HepG2 (cell line): ENCODE measurements around the gene MGMT.

Source experiments
- ATF3 ChIP-seq: sonication (generic); formaldehyde crosslinking; IDR thresholded peaks from 2 replicates; pipeline ENCODE4 v1.4.0; 2020; ENCODE audit warnings: missing genetic modification reagents
- CREBL2 ChIP-seq: sonication (generic); formaldehyde crosslinking; IDR thresholded peaks from 2 replicates; pipeline ENCODE4 v1.8.1; 2023; ENCODE audit warnings: missing genetic modification reagents, mild to moderate bottlenecking, borderline replicate concordance
- HCFC1 ChIP-seq: fragments of 150-350 bp; IDR thresholded peaks from 2 replicates; pipeline ENCODE4 v1.6.1; 2014; ENCODE audit warnings: low read depth, low read length
- MIXL1 ChIP-seq: IDR thresholded peaks from 2 replicates; pipeline ENCODE4 v1.6.1; 2016
- NR2F6 ChIP-seq, 2 experiments: IDR thresholded peaks; 2 replicates each; pipeline ENCODE4 v1.6.1; 2016; ENCODE audit warnings: antibody characterized with exemption in 1 of 2, mild to moderate bottlenecking in 1 of 2
- PRPF4 ChIP-seq: fragments of 200-400 bp; formaldehyde crosslinking; IDR thresholded peaks from 2 replicates; pipeline ENCODE4 v1.6.1; 2016; ENCODE audit warnings: low read length, low read depth; ENCODE audit not compliant: poor library complexity, severe bottlenecking
- REL ChIP-seq: sonication (generic); formaldehyde crosslinking; conservative IDR thresholded peaks from 2 replicates; pipeline ENCODE4 v1.8.0; 2022; ENCODE audit warnings: mild to moderate bottlenecking, missing genetic modification reagents, moderate library complexity
- TCF7L2 ChIP-seq: IDR thresholded peaks from 2 replicates; pipeline ENCODE4 v1.6.1; 2011; ENCODE audit warnings: mild to moderate bottlenecking, low read depth, low read length, moderate library complexity
- ZMYM4 ChIP-seq: sonication (generic); formaldehyde crosslinking; IDR thresholded peaks from 2 replicates; pipeline ENCODE4 v1.8.1; 2023; ENCODE audit warnings: mild to moderate bottlenecking, missing genetic modification reagents
- ZNF24 ChIP-seq: fragments of 450-650 bp; IDR thresholded peaks from 2 replicates; pipeline ENCODE4 v1.6.1; 2017; ENCODE audit warnings: antibody characterized with exemption, mild to moderate bottlenecking
- ZNF589 ChIP-seq: sonication (generic); formaldehyde crosslinking; conservative IDR thresholded peaks from 2 replicates; pipeline ENCODE4 v1.8.0; 2022; ENCODE audit warnings: mild to moderate bottlenecking, moderate library complexity, missing genetic modification reagents

GRCh38 chr10:129761981-129762956, 295.2 kb downstream of the MGMT start:
- TF ChIP-seq ATF3: no peak
- TF ChIP-seq ZNF24: no peak
- no peak for TF ChIP-seq HCFC1
- no peak for TF ChIP-seq TCF7L2
- TF ChIP-seq REL (CRISPR knock-in tag): no peak
- no peak for TF ChIP-seq PRPF4
- TF ChIP-seq ZNF589 (CRISPR knock-in tag): no peak
- no peak for TF ChIP-seq ZMYM4 (CRISPR knock-in tag)
- TF ChIP-seq CREBL2: no peak
- TF ChIP-seq NR2F6 (IDR thresholded peaks at IDR 0.05): no peak
- TF ChIP-seq NR2F6 (CRISPR knock-in tag; IDR thresholded peaks at IDR 0.05): no peak
- no peak for TF ChIP-seq MIXL1 (CRISPR knock-in tag)
